Mesenchymal stem cell (in vitro differentiated cells and primary cell): ENCODE data around the gene FLT3.

Experiments
- DNase-seq: peaks from one replicate; pipeline ENCODE4 v3.0.0-alpha.2; 2013
- H2AFZ ChIP-seq: one replicate; pipeline ENCODE4 v1.6.1; 2013; ENCODE audit warnings: low read depth, mild to moderate bottlenecking, control low read depth, inconsistent platforms, low read length, moderate library complexity
- H2AK5ac ChIP-seq: 2 replicates; pipeline ENCODE4 v1.6.1; 2013; ENCODE audit warnings: low read length, moderate library complexity, mild to moderate bottlenecking, inconsistent platforms; ENCODE audit not compliant: severe bottlenecking
- H2BK120ac ChIP-seq: one replicate; pipeline ENCODE4 v1.6.1; 2013; ENCODE audit warnings: low read depth, mild to moderate bottlenecking, inconsistent platforms, low read length, moderate library complexity
- H2BK12ac ChIP-seq, 2 experiments: one replicate each; pipeline ENCODE4 v1.6.1; 2013; ENCODE audit warnings: inconsistent platforms in 2 of 2, low read length in 2 of 2, mild to moderate bottlenecking in 2 of 2, moderate library complexity in 2 of 2, control low read depth in 1 of 2
- H2BK15ac ChIP-seq: one replicate; pipeline ENCODE4 v1.6.1; 2013; ENCODE audit warnings: mild to moderate bottlenecking, low read depth, inconsistent platforms; ENCODE audit not compliant: poor library complexity, severe bottlenecking
- H2BK5ac ChIP-seq: 2 replicates; pipeline ENCODE4 v1.6.1; 2013; ENCODE audit warnings: low read depth, mild to moderate bottlenecking, low read length, control low read depth, inconsistent platforms; ENCODE audit not compliant: poor library complexity, severe bottlenecking
- H3K14ac ChIP-seq, 2 experiments: one replicate each; pipeline ENCODE4 v1.6.1; 2013; ENCODE audit warnings: inconsistent platforms in 2 of 2, low read length in 2 of 2, control low read depth in 1 of 2, mild to moderate bottlenecking in 1 of 2, moderate library complexity in 1 of 2
- H3K18ac ChIP-seq, 2 experiments: one replicate each; pipeline ENCODE4 v1.6.1; 2013; ENCODE audit warnings: inconsistent platforms in 2 of 2, low read length in 2 of 2, control low read depth in 1 of 2, low read depth in 1 of 2, mild to moderate bottlenecking in 1 of 2
- H3K23ac ChIP-seq, 2 experiments: one replicate each; pipeline ENCODE4 v1.6.1; 2013; ENCODE audit warnings: inconsistent platforms in 2 of 2, low read length in 2 of 2, mild to moderate bottlenecking in 2 of 2, moderate library complexity in 2 of 2, control low read depth in 1 of 2
- H3K27ac ChIP-seq: 2 replicates; pipeline ENCODE4 v1.5.1; 2013; ENCODE audit warnings: mild to moderate bottlenecking, moderate library complexity, low read length, control low read depth, inconsistent platforms; ENCODE audit not compliant: poor library complexity, severe bottlenecking
- H3K27me3 ChIP-seq, 2 experiments: 2 replicates each; pipeline versions ENCODE4 v1.6.1 to v1.7.0; 2013; ENCODE audit warnings: low read length in 2 of 2, mild to moderate bottlenecking in 2 of 2, moderate library complexity in 2 of 2, control low read depth in 1 of 2, inconsistent platforms in 1 of 2; ENCODE audit not compliant: control insufficient read depth in 1 of 2, insufficient read depth in 1 of 2
- H3K36me3 ChIP-seq, 2 experiments: 2 replicates each; pipeline versions ENCODE4 v1.6.1 to v1.7.0; 2013; ENCODE audit warnings: low read length in 2 of 2, control low read depth in 1 of 2, inconsistent platforms in 1 of 2, low read depth in 1 of 2, mild to moderate bottlenecking in 1 of 2; ENCODE audit not compliant: insufficient read depth in 2 of 2, control insufficient read depth in 1 of 2
- H3K4ac ChIP-seq, 2 experiments: one replicate each; pipeline ENCODE4 v1.6.1; 2013; ENCODE audit warnings: inconsistent platforms in 2 of 2, low read length in 2 of 2, mild to moderate bottlenecking in 2 of 2, moderate library complexity in 2 of 2, control low read depth in 1 of 2, low read depth in 1 of 2
- H3K4me1 ChIP-seq: 2 replicates; pipeline ENCODE4 v1.6.1; 2013; ENCODE audit warnings: low read depth, low read length, control low read depth; ENCODE audit not compliant: control insufficient read depth, insufficient read depth
- H3K4me2 ChIP-seq: 2 replicates; pipeline ENCODE4 v1.6.1; 2013; ENCODE audit warnings: low read length, mild to moderate bottlenecking, inconsistent platforms; ENCODE audit not compliant: poor library complexity, severe bottlenecking
- H3K4me3 ChIP-seq, 2 experiments: 2 replicates each; pipeline versions ENCODE4 v1.5.1 to v1.7.0; 2013; ENCODE audit warnings: low read length in 2 of 2, mild to moderate bottlenecking in 2 of 2, control low read depth in 1 of 2, low read depth in 1 of 2; ENCODE audit not compliant: insufficient read depth in 1 of 2
- H3K79me1 ChIP-seq: replicated peaks from 2 replicates; pipeline ENCODE4 v1.6.1; 2013; ENCODE audit warnings: mild to moderate bottlenecking, control low read depth, low read length, inconsistent platforms; ENCODE audit not compliant: poor library complexity, severe bottlenecking
- H3K9ac ChIP-seq: 2 replicates; pipeline ENCODE4 v1.7.0; 2013; ENCODE audit warnings: mild to moderate bottlenecking, low read length, moderate library complexity
- H3K9me3 ChIP-seq: 2 replicates; pipeline ENCODE4 v1.7.0; 2013; ENCODE audit warnings: mild to moderate bottlenecking, low read length; ENCODE audit not compliant: control insufficient read depth
- H4K8ac ChIP-seq: one replicate; pipeline ENCODE4 v1.6.1; 2013; ENCODE audit warnings: inconsistent platforms, mild to moderate bottlenecking, low read length, moderate library complexity
- H4K91ac ChIP-seq: one replicate; pipeline ENCODE4 v1.6.1; 2013; ENCODE audit warnings: mild to moderate bottlenecking, low read length, inconsistent platforms
- WGBS: methylation state at CpG from one replicate; pipeline ENCODE4 v1.1.7; 2013; ENCODE audit warnings: mixed read lengths; 5-methylcytosine and 5-hydroxymethylcytosine counted together

FLT3 gene

DNA sequence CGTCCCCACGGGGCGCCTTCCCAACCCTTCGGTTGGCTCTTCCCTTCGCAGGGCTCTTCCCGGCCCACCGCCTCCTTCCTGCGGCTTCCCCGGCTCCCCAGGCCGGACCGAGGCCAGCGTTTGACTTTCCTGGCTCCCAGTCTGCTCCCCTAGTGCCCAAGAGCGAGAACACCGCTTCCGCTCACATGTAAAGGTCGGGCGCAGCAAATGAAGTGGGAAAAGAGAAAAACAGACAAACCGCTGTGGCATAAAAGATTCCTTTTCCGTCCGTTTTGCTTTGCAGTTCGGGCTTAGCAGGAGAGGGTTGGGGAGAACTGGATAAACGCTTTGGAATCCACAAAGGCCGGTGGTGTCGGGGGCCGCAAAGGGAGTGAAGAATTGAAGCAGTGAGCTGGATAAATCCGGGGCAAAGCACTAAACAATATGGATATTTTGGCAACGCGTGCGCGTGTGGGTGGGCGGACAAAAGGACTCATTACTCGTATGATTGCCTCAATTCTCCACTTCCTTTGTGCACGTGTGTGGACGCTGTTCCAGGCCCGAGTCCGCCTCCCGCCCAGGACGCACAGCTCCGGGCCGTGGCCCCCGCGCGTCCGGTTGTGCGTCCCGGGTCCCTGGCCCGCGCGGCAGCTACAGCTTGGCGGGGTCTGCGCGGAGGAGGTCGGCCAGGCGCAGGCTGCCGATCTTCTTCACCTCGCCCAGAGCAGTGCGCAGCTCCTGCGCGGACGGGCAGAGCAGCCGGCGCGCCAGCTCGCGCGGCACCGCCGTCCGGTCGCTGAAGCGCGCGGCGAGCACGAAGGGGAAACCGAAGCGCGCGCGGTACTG lies 122.7 kb downstream of the FLT3 start:
- DNase-seq, result no peak
- Histone ChIP-seq H3K79me1 (no peaks in the 10 kb centered on the region), H2AFZ (no peak overlapping the region), H4K91ac (no peak overlapping the region), H3K4me2 (no peak overlapping the region), H3K4ac (no peak overlapping the region), H3K23ac (no peak overlapping the region), H3K4me3 (peak overlapping the region in 1 of 2 experiments; percentile 35), H4K8ac (no peak overlapping the region), H3K27me3 (peaks cover 95 to 98% of the 10 kb centered on the region in 2 experiments), H3K36me3 (no peaks in the 10 kb centered on the region), H3K18ac (no peak overlapping the region), H3K27ac (no peak overlapping the region), H2BK15ac (no peak overlapping the region), H3K14ac (no peak overlapping the region), H2AK5ac (no peak overlapping the region), H3K9ac (no peak overlapping the region), H2BK5ac (no peak overlapping the region), H3K4me1 (peaks cover 17% of the 10 kb centered on the region), H3K9me3 (no peaks in the 10 kb centered on the region), H2BK12ac (no peak overlapping the region), H2BK120ac (no peak overlapping the region)
- WGBS, result under 1% methylated on average over 69 of the region's 80 CpGs

DNA sequence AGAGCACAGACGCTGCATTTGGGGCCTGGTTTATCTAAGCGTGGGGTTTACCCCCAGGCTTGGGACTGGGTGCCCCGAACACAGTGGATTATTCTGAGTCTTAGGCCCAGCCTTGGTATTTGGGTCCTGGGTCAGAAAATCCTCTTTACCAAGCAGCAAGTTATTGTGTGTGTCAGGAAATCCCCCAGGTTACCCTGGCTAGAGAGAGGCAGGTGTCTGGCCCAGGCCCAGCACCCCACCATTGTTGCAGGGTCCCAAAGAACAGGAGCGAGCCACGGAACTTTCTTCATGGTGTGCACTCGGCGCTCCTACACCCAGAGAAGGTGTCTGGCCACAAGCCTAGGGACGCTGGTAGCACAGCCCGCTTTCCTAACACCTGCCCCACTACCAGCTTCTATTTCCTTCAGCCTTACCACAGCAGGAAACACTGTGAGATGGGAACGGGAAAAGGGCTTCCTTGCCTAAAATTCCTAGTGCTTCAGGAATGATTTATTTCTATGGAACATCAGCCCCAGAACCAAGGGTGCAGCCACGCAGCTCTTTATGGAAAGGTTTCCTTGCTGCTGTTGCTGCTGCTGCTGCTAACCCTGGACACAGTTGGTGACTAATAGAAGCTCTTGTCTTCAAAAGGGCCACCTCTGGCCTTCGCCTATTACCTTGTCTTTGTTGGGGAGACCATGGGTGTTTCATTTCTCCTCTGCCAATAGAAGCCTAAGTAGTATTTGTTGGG lies 123.8 kb downstream of the FLT3 start:
- no peak overlapping the region for H2AFZ ChIP-seq
- H3K27me3 ChIP-seq, result peaks cover 95 to 98% of the 10 kb centered on the region in 2 experiments
- no peaks in the 10 kb centered on the region for H3K79me1 ChIP-seq
- H3K4ac ChIP-seq, result no peak overlapping the region
- no peaks in the 10 kb centered on the region for H3K36me3 ChIP-seq
- no peak overlapping the region for H3K27ac ChIP-seq
- H4K8ac ChIP-seq, result no peak overlapping the region
- 28% methylated on average over 12 of the region's 12 CpGs for WGBS
- H3K14ac ChIP-seq, result no peak overlapping the region
- H2AK5ac ChIP-seq, result no peak overlapping the region
- no peak overlapping the region for H2BK120ac ChIP-seq
- no peak overlapping the region for H2BK12ac ChIP-seq
- H3K9ac ChIP-seq, result no peak overlapping the region
- H3K4me2 ChIP-seq, result no peak overlapping the region
- no peak overlapping the region for H2BK15ac ChIP-seq
- no peak overlapping the region for H3K4me3 ChIP-seq
- H4K91ac ChIP-seq, result no peak overlapping the region
- H2BK5ac ChIP-seq, result no peak overlapping the region
- no peak overlapping the region for H3K18ac ChIP-seq
- DNase-seq, result no peak
- no peaks in the 10 kb centered on the region for H3K9me3 ChIP-seq
- H3K4me1 ChIP-seq, result peaks cover 17% of the 10 kb centered on the region
- no peak overlapping the region for H3K23ac ChIP-seq

DNA sequence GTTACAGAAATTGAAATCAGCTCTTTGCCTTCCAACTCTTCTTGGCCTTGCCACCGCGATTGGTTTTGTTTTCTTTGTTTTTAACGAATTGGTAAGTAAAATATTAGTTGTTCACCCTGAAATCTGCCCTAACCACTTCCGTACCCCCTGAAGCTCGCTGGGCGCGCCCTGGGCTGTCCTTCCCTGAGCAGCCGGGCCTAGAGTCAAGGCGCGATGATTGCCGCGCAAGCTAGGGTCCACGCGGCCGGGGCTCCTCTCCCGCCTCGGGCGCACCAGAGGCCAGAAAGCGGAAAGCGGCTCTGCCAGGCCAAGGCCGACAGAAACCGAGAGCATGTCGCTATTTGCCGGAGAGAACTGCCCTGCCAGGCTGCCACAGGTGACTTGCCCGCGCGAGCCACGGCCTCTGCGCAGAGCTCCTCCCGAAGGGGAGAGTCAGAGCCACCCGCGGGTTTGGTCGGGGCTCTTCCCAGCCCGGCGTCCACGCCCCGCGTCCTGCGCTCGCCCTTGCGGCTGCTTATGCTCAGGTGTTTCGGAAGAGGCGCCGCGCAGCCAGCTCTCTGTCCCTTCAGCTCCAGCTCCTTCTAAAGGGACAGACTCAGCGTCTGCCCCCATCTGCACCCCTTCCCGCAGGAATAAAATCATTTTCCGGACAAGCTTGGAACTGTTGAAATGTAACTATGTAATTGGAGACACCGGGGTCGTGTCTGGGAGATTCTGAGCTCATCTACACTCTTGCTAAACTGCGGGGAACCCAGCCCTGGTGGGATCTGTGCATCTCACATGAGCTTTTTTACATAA lies 124.6 kb downstream of the FLT3 start:
- Histone ChIP-seq H3K9ac (no peak overlapping the region), H3K36me3 (no peaks in the 10 kb centered on the region), H3K4me2 (no peak overlapping the region), H2AK5ac (no peak overlapping the region), H3K4me1 (peaks cover 18% of the 10 kb centered on the region), H2AFZ (no peak overlapping the region), H3K9me3 (no peaks in the 10 kb centered on the region), H2BK12ac (no peak overlapping the region), H2BK15ac (no peak overlapping the region), H4K91ac (no peak overlapping the region), H3K23ac (no peak overlapping the region), H3K27me3 (peaks cover 95 to 98% of the 10 kb centered on the region in 2 experiments), H3K4me3 (no peak overlapping the region), H3K79me1 (no peaks in the 10 kb centered on the region), H2BK120ac (no peak overlapping the region), H3K14ac (no peak overlapping the region), H3K18ac (no peak overlapping the region), H4K8ac (no peak overlapping the region), H2BK5ac (no peak overlapping the region), H3K27ac (no peak overlapping the region), H3K4ac (no peak overlapping the region)
- 6% methylated on average over 40 of the region's 51 CpGs for WGBS
- DNase-seq, result no peak
